Measurements from ENCODE around the gene UBTFL1. TPM values are rescaled to one million over a fixed set of nuclear protein-coding genes. Genes with fewer than 3 reads are reported as not detected.

The UBTFL1 gene
- polyA plus RNA-seq, 1 donor from 2014 or later, result not detected

DNA sequence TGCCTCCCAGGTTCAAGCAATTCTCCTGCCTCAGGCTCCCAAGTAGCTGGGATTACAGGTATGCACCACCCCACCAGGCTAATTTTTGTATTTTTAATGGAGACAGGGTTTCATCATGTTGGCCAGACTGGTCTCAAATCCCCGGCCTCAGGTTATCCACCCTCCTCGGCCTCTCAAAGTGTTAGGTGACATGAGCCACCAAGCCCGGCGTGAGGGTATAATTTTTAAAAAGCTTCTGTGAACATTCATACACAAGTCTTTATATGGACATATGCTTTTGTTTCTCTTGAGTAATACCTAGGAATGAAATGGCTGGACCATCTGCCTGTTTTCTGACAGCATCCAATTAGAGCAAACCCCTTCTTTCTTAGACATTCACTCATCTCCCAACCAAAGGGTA is 34.4 kb downstream of the UBTFL1 start:
- H3K9me2 ChIP-seq (ENCODE audit: insufficient read depth, low read length), result no peaks in the 10 kb centered on the region

DNA sequence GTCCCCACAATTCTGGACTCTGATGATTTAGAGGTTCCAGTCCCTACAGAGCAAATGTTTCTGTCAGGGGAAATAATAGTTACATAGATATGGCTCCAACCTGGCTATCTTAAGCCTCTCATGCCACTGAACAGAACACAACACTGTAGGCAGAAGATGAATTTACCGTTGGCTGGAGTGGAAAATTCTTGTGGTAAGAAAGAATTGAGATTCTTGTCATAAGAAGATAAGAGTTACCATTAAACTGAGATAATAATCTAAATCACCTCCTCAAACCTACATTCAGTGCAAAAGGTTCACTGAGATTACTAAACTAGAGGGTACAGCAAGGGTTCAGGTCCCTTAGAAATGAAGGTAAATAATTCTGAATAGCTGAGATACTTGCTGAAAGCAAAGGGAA is 38.6 kb downstream of the UBTFL1 start:
- Histone ChIP-seq H3K27me3 (ENCODE audit: insufficient read depth, low read depth, low read length) (no peaks in the 10 kb centered on the region), H3K36me3 (ENCODE audit: insufficient read depth, low read length) (no peaks in the 10 kb centered on the region), H4K20me1 (ENCODE audit: insufficient read depth) (no peaks in the 10 kb centered on the region), H3F3A (ENCODE audit: insufficient read depth, low read length, poor library complexity, severe bottlenecking) (no peaks in the 10 kb centered on the region), H3K9me3 (ENCODE audit: low read length) (no peaks in the 10 kb centered on the region), H3K27ac (ENCODE audit: low read length) (no peak overlapping the region), H2AFZ (ENCODE audit: low read depth, low read length) (no peak overlapping the region), H3K79me2 (replicated peaks; ENCODE audit: insufficient read depth, low read length) (no peaks in the 10 kb centered on the region), H3K4me2 (ENCODE audit: low read length) (no peak overlapping the region), H3K9ac (ENCODE audit: low read length) (no peak overlapping the region), H3K9me2 (ENCODE audit: insufficient read depth, low read length) (no peaks in the 10 kb centered on the region), H3K4me3 (ENCODE audit: low read length) (no peak overlapping the region)
- TF ChIP-seq EZH2 (IDR thresholded peaks at IDR 0.05; ENCODE audit: borderline replicate concordance, insufficient read depth, low read length, poor library complexity, severe bottlenecking), result no peak
- TF ChIP-seq, protein P1, sequence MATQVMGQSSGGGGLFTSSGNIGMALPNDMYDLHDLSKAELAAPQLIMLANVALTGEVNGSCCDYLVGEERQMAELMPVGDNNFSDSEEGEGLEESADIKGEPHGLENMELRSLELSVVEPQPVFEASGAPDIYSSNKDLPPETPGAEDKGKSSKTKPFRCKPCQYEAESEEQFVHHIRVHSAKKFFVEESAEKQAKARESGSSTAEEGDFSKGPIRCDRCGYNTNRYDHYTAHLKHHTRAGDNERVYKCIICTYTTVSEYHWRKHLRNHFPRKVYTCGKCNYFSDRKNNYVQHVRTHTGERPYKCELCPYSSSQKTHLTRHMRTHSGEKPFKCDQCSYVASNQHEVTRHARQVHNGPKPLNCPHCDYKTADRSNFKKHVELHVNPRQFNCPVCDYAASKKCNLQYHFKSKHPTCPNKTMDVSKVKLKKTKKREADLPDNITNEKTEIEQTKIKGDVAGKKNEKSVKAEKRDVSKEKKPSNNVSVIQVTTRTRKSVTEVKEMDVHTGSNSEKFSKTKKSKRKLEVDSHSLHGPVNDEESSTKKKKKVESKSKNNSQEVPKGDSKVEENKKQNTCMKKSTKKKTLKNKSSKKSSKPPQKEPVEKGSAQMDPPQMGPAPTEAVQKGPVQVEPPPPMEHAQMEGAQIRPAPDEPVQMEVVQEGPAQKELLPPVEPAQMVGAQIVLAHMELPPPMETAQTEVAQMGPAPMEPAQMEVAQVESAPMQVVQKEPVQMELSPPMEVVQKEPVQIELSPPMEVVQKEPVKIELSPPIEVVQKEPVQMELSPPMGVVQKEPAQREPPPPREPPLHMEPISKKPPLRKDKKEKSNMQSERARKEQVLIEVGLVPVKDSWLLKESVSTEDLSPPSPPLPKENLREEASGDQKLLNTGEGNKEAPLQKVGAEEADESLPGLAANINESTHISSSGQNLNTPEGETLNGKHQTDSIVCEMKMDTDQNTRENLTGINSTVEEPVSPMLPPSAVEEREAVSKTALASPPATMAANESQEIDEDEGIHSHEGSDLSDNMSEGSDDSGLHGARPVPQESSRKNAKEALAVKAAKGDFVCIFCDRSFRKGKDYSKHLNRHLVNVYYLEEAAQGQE (IDR thresholded peaks at IDR 0.05; ENCODE audit: borderline replicate concordance), result no peak
- TF ChIP-seq SMC3 (conservative IDR thresholded peaks at IDR 0.05; ENCODE audit: poor library complexity), result no peak
- TF ChIP-seq, protein P2, sequence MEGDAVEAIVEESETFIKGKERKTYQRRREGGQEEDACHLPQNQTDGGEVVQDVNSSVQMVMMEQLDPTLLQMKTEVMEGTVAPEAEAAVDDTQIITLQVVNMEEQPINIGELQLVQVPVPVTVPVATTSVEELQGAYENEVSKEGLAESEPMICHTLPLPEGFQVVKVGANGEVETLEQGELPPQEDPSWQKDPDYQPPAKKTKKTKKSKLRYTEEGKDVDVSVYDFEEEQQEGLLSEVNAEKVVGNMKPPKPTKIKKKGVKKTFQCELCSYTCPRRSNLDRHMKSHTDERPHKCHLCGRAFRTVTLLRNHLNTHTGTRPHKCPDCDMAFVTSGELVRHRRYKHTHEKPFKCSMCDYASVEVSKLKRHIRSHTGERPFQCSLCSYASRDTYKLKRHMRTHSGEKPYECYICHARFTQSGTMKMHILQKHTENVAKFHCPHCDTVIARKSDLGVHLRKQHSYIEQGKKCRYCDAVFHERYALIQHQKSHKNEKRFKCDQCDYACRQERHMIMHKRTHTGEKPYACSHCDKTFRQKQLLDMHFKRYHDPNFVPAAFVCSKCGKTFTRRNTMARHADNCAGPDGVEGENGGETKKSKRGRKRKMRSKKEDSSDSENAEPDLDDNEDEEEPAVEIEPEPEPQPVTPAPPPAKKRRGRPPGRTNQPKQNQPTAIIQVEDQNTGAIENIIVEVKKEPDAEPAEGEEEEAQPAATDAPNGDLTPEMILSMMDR (IDR thresholded peaks at IDR 0.05; ENCODE audit: poor library complexity, severe bottlenecking), result no peak
- TF ChIP-seq TAF1 (IDR thresholded peaks at IDR 0.05; ENCODE audit: low read depth), result no peak
- no peak for TF ChIP-seq RAD21 (conservative IDR thresholded peaks at IDR 0.05)

More for the DNA sequence above, 34.4 kb downstream of the UBTFL1 start:
- no peaks in the 10 kb centered on the region for H3K9me3 ChIP-seq (ENCODE audit: low read length)
- H3K27ac ChIP-seq (ENCODE audit: low read length), result no peak overlapping the region
- H4K20me1 ChIP-seq (ENCODE audit: insufficient read depth), result no peaks in the 10 kb centered on the region
- H3K79me2 ChIP-seq (replicated peaks; ENCODE audit: insufficient read depth, low read length), result no peaks in the 10 kb centered on the region
- no peak overlapping the region for H3K4me2 ChIP-seq (ENCODE audit: low read length)
- no peaks in the 10 kb centered on the region for H3K36me3 ChIP-seq (ENCODE audit: insufficient read depth, low read length)
- H3F3A ChIP-seq (ENCODE audit: insufficient read depth, low read length, poor library complexity, severe bottlenecking), result no peaks in the 10 kb centered on the region
- H2AFZ ChIP-seq (ENCODE audit: low read depth, low read length), result no peak overlapping the region
- no peak overlapping the region for H3K4me3 ChIP-seq (ENCODE audit: low read length)
- no peak overlapping the region for H3K9ac ChIP-seq (ENCODE audit: low read length)
- no peaks in the 10 kb centered on the region for H3K27me3 ChIP-seq (ENCODE audit: insufficient read depth, low read depth, low read length)
- TF ChIP-seq TAF1 (IDR thresholded peaks at IDR 0.05; ENCODE audit: low read depth) (no peak), RAD21 (conservative IDR thresholded peaks at IDR 0.05) (no peak), EZH2 (IDR thresholded peaks at IDR 0.05; ENCODE audit: borderline replicate concordance, insufficient read depth, low read length, poor library complexity, severe bottlenecking) (no peak), MXI1 (conservative IDR thresholded peaks at IDR 0.05; ENCODE audit: poor library complexity, severe bottlenecking) (no peak), EP300 (conservative IDR thresholded peaks at IDR 0.05; ENCODE audit: poor library complexity, severe bottlenecking) (no peak), SMC3 (conservative IDR thresholded peaks at IDR 0.05; ENCODE audit: poor library complexity) (no peak), POLR2AphosphoS5 (IDR thresholded peaks at IDR 0.05) (no peak)
- TF ChIP-seq, protein P2 (IDR thresholded peaks at IDR 0.05; ENCODE audit: poor library complexity, severe bottlenecking), result no peak
- TF ChIP-seq, protein P1 (IDR thresholded peaks at IDR 0.05; ENCODE audit: borderline replicate concordance), result no peak

Data from neural cell (in vitro differentiated cells).